Activated naive CD8-positive, alpha-beta T cell treated with anti-CD3 and anti-CD28 coated beads, Interleukin-2, amount 10 ng/mL, durations not matched to agents 7 days and 5 days (primary cell): ENCODE data around the gene EXOC3L1. TPM values are rescaled to one million over a fixed set of nuclear protein-coding genes. Genes with fewer than 3 reads are reported as not detected.

Experiments used
- ATAC-seq: fragments of 150-1000 bp; cut with Tn5 transposase; one replicate; pipeline ENCODE4 v1.10.0; 2021; ENCODE audit warnings: low read depth, moderate library complexity
- POLR2A ChIA-PET: fragments of 350-600 bp; sonication (Branson Sonifier 250); formaldehyde crosslinking; loops from one replicate; lab custom pipeline; 2021; ENCODE audit warnings: antibody characterized with exemption; lab: Charles Lee
- DNase-seq: peaks from one replicate; pipeline ENCODE4 v3.0.0; 2021
- H3K27ac Mint-ChIP-seq: one replicate; pipeline ENCODE4 v1.8.0; 2022; ENCODE audit warnings: mild to moderate bottlenecking, mixed read lengths
- H3K27me3 Mint-ChIP-seq: one replicate; pipeline ENCODE4 v1.8.0; 2022; ENCODE audit warnings: mild to moderate bottlenecking, moderate library complexity, mixed read lengths
- H3K36me3 Mint-ChIP-seq: one replicate; pipeline ENCODE4 v1.8.0; 2021; ENCODE audit warnings: mild to moderate bottlenecking, mixed read lengths
- H3K4me1 Mint-ChIP-seq: one replicate; pipeline ENCODE4 v1.8.0; 2021; ENCODE audit warnings: mixed read lengths
- H3K4me3 Mint-ChIP-seq: one replicate; pipeline ENCODE4 v1.8.0; 2022; ENCODE audit warnings: mild to moderate bottlenecking, moderate library complexity, mixed read lengths
- H3K9me3 Mint-ChIP-seq: one replicate; pipeline ENCODE4 v1.8.0; 2021; ENCODE audit warnings: mixed read lengths
- total RNA-seq, 2 experiments: library from RNA; stranded (reverse); gene quantifications; one replicate each; pipeline ENCODE4 v1.2.3, GENCODE V29; 2021

The EXOC3L1 gene
- total RNA-seq, 2 experiments from 2014 or later, result not detected

DNA sequence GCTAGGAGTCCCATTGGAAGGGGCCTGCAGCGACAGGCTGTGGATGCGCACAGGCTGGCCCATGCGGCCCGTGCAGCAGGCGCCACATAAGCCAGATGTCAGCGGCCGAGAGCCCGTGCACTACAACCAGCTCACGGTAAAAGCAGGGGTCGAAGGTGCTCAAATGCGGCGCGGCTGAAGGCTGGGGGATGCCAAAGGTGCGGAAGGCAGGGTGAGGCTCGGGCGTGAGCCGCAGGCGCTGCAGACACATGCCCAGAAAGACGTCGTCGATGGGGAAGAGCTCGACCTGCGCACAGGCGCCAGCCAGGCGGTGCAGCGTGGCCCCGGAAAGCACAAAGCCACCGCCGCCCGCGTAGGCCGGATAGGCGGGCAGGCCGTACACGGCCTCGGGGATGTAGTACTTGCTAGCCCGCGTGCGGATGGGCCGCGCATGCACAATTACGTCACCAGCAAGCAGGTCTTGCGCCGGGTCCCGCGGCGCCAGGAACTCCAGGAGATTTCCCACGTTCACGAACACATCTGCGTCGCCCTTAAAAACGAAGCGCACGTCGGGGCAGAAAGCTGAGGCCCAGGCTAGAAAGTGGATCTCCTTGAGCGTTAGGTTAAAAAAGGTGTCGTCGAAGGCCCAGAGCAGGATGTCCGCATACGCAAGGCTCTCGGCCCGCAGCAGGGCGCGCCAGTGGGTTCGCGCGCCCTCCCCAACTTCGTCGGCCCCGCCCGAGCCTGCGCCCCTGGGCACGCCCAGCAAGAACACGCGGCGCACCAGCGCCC is 40.5 kb downstream of the EXOC3L1 start:
- DNase-seq (no peak), ATAC-seq (no peak)
- peaks cover 5% of the 10 kb centered on the region for H3K27me3 Mint-ChIP-seq
- peak overlapping the region; percentile 35 for H3K4me3 Mint-ChIP-seq
- H3K36me3 Mint-ChIP-seq, result peaks cover 21% of the 10 kb centered on the region
- H3K27ac Mint-ChIP-seq, result peak overlapping the region; percentile 51
- POLR2A ChIA-PET, result interaction anchor here (1.0 to 2.3 kb wide), 2 partner anchors 33 to 135 kb away, joined by 5 to 13 read pairs; no protein-coding TSS in a partner anchor
- H3K4me1 Mint-ChIP-seq, result peaks cover 27% of the 10 kb centered on the region
- no peaks in the 10 kb centered on the region for H3K9me3 Mint-ChIP-seq

DNA sequence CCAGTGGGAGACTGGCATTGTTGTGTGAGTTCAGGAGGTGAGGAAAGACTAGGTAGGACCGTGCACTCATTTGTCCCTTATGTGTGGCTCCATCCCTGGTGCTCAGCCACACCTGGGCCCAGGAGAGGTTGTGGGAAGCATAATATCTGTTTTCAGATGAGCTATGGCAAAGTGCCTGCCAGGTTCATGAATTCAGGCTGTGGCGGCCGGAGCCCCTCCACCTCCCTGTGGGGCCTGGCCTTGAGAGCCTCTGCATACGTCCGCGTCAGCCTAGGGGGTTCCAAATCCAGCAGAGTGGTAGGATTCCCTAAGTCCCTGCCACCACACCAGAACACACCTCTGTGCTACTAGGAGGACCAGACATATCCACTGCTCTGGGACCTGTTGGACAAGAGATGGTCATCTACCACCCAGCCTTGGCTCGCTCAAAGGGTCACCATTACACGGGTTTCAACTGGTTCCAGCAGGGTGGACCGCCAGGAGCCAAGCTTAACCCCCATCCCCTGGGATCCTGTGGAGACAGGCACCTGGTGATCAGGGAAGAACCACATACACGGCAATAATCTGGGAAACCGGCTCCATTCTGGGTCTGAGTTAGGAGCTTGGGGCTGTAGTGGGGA is 41.2 kb downstream of the EXOC3L1 start:
- Mint-ChIP-seq H3K4me1 (peaks cover 22% of the 10 kb centered on the region), H3K27me3 (peaks cover 5% of the 10 kb centered on the region), H3K4me3 (no peak overlapping the region), H3K36me3 (peaks cover 21% of the 10 kb centered on the region), H3K27ac (peak overlapping the region; percentile 10), H3K9me3 (no peaks in the 10 kb centered on the region)
- DNase-seq (no peak), ATAC-seq (no peak)
- POLR2A ChIA-PET, result interaction anchor here (1.0 kb wide), 1 partner anchor 33 kb away, joined by 5 read pairs; no protein-coding TSS in a partner anchor

DNA sequence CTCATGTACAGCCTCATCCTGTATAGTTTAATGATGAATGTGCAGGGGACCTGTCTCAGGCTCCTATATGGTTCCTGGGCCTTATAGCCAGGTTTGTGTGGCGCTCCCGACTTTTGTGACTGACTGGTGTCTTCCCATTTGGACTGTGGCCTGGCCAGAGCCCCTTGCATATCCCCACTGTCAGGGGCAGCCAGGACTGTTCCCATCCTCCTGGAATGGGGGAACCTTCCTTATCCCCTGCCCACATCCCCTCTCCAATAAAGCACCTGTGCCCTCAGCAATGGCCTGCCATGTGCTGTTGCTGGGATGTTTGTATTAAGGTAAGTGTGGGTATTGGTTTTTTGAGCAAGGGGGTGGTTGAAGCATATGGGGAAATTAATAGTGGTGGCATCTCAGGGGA is 41.7 kb downstream of the EXOC3L1 start:
- POLR2A ChIA-PET, result interaction anchor here (1.0 kb wide), 1 partner anchor 34 kb away, joined by 5 read pairs; no protein-coding TSS in a partner anchor
- DNase-seq (no peak), ATAC-seq (no peak)
- H3K9me3 Mint-ChIP-seq, result no peaks in the 10 kb centered on the region
- H3K4me3 Mint-ChIP-seq, result no peak overlapping the region
- H3K36me3 Mint-ChIP-seq, result peaks cover 22% of the 10 kb centered on the region
- peaks cover 5% of the 10 kb centered on the region for H3K27me3 Mint-ChIP-seq
- H3K4me1 Mint-ChIP-seq, result peaks cover 19% of the 10 kb centered on the region
- peak overlapping the region; percentile 10 for H3K27ac Mint-ChIP-seq

DNA sequence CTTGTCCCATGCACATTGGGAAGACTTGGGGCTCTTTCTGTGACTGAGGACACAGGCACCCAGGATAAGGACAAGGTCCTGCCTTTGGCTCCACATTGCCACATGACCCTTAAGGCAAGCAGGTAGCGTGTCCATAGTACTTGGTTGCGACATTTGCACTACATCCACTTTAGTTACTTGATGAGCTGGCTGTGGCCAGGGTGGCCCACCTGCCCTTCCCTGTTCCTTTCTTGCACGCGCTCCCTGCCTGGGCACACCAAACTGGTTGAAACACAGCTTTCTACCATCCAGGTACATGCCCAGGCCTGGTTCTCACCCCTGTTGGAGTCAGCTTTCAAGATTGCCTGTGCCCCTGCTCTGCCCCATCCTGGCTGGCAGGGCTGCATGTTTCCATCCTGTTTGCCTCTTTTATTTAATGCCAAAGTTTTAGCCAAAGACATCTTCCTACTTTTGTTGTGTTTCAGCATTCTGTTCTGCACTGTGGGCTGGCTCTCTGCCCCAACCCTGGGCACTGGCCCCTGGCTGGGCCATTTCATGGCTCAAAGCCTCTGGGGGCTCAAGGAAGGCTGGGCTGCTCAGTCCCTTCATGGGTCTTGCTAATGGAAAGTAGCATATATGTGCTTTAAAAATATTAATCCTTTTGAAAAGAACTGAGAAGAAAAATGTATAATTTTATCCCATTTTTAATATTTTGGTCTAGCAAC is 42.3 kb downstream of the EXOC3L1 start:
- no peak for ATAC-seq
- no peak for DNase-seq
- Mint-ChIP-seq H3K4me1 (peaks cover 13% of the 10 kb centered on the region), H3K9me3 (no peaks in the 10 kb centered on the region), H3K36me3 (peaks cover 21% of the 10 kb centered on the region), H3K4me3 (no peak overlapping the region), H3K27ac (no peak overlapping the region), H3K27me3 (peaks cover 2% of the 10 kb centered on the region)
- POLR2A ChIA-PET, result interaction anchor here (0.6 kb wide), 1 partner anchor 9 kb away, joined by 3 read pairs; no protein-coding TSS in a partner anchor

DNA sequence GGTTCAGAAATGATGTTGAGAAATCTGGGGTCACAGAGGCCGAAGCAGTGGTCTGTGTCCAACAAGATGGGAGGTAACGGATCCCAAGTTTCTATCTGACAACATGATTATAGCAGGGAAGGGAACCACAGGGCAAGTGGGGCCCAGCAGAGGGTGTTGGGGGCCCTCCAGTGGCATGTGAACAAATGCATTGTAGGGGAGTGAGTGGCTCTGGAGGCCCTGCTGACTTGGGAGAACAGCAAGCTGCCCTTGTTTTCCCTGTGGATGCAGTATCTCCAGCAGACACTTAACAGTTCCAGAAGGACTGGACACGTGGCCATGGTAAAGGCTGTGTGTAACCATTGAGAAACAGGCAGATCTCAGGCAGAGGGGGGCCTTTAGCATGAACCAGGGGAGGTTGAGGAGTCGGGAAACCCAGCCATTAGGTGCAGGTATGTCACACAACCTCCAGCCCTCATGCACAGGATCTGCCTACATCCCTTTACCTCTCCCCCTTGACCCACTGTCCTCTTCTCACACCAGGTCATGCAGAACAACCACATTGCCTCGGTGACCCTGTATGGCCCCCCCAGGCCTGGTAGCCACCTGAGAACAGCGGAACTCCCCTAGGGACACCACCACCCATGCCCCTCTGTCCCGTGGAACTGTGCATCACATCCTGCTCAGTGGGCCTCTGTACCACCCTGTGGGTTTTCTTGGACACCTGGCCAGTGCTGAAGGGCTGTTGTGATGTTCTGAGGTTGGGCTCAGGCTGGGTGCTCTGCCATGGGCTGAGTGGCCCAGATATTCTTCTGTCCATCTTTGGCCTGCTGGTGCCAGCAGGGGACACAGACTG is 43.2 kb downstream of the EXOC3L1 start:
- Mint-ChIP-seq H3K9me3 (no peaks in the 10 kb centered on the region), H3K4me1 (peaks cover 10% of the 10 kb centered on the region), H3K27me3 (peaks cover 2% of the 10 kb centered on the region), H3K36me3 (peaks cover 21% of the 10 kb centered on the region), H3K27ac (no peak overlapping the region), H3K4me3 (no peak overlapping the region)
- no peak for DNase-seq
- POLR2A ChIA-PET, result interaction anchor here (0.6 kb wide), 1 partner anchor 8 kb away, joined by 3 read pairs; no protein-coding TSS in a partner anchor
- no peak for ATAC-seq

DNA sequence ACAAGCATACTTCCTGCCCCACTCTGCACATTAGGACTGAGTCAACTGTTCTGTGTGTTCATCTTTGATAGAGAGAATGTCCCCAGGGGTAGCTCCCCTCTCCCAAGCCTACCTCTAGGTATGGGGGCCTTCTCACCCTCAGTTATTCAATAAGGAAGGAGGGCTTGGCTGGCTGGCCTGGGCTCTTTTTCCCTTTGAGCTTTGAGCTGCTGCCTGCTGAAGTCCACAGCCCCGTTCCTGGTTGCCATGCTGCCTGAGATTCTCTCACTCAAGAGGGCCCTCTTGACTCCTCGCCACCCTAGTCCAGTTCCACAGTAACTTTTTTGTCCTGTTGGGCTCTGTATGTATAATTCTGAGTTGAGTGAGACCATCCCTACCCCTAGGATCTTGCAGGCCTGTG is 44.2 kb downstream of the EXOC3L1 start:
- H3K27ac Mint-ChIP-seq, result no peak overlapping the region

DNA sequence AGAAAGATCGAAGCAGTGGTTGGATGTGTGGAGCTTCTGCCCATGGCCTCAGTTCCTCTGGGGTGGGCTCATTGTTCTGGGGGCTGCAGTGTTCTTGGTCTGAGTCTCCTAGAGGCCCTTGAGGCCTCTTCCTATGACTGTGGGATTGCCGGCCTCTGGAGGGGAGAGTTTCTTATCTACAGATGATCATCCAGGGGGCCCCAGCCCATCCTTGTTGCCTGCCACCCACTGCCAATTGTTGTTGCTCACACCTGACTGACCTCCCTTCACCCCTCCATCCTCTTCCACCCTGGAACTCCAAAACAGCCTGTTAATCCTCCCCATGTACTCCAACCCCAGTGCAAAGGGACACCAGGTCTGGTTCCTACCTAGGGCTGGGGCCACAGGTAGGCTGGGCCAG is 45.0 kb downstream of the EXOC3L1 start:
- peaks cover 27% of the 10 kb centered on the region for H3K36me3 Mint-ChIP-seq

More for the DNA sequence above, 44.2 kb downstream of the EXOC3L1 start:
- Mint-ChIP-seq H3K9me3 (no peaks in the 10 kb centered on the region), H3K36me3 (peaks cover 24% of the 10 kb centered on the region), H3K4me1 (peaks cover 3% of the 10 kb centered on the region), H3K27me3 (peaks cover 2% of the 10 kb centered on the region), H3K4me3 (no peak overlapping the region)
- no peak for DNase-seq
- POLR2A ChIA-PET, result no interaction called here
- ATAC-seq, result no peak

DNA sequence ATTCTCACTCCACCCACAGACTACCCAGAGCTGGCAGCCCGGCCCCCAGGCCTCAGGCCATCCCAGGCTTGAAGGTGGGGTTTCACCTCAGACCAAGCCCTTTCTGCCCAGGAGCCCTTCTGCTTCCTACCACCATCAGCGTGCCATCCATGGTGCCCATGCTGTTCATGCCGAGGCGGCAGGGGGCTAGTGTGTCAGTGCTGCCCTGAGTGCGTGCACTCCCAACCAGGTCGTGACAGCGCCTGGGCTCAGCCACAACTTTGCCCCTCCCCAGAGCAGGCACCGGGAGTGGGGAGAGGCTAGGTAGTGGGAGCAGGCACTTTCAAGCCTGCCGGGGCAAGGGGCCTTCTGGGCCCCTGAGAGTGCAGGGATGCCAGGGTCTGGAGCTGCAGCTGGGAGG is 47.6 kb downstream of the EXOC3L1 start:
- DNase-seq, result no peak
- H3K9me3 Mint-ChIP-seq, result no peaks in the 10 kb centered on the region
- peaks cover 16% of the 10 kb centered on the region for H3K36me3 Mint-ChIP-seq
- no peak for ATAC-seq
- H3K27me3 Mint-ChIP-seq, result no peaks in the 10 kb centered on the region
- no peak overlapping the region for H3K4me3 Mint-ChIP-seq
- H3K4me1 Mint-ChIP-seq, result no peaks in the 10 kb centered on the region
- POLR2A ChIA-PET, result interaction anchor here (1.3 kb wide), 1 partner anchor 9 kb away, joined by 3 read pairs; the partner anchor contains the start of gene B3GNT9
- no peak overlapping the region for H3K27ac Mint-ChIP-seq

More for the DNA sequence above, 45.0 kb downstream of the EXOC3L1 start:
- Mint-ChIP-seq H3K4me3 (no peak overlapping the region), H3K9me3 (no peaks in the 10 kb centered on the region), H3K27me3 (peaks cover 2% of the 10 kb centered on the region), H3K4me1 (peaks cover 3% of the 10 kb centered on the region), H3K27ac (no peak overlapping the region)
- POLR2A ChIA-PET, result no interaction called here
- no peak for DNase-seq
- no peak for ATAC-seq

DNA sequence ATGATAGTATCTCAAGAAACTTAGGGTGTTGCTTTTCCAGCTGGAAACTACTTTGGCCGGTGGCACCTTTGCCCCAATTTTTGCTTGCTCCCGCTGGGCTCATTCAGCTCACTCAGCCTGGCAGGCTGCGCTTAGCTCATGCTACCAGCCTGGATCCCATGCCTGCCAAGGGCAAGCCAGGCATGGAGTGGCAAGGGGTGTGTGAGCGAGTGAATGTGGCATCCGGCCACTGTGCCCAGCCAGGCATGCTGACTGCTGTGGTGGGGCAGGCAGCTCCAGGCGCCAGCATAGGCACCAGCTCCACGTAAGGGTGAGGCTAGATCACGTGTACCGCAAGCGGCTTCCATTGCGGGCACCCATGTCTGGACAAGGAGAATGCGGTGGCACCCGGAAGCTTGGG is 48.5 kb downstream of the EXOC3L1 start:
- POLR2A ChIA-PET, result interaction anchor here (0.5 to 1.3 kb wide), 3 partner anchors 10 to 204 kb away, joined by 3 to 4 read pairs (median 4); partner anchors contain the start of gene B3GNT9
- Mint-ChIP-seq H3K4me3 (no peak overlapping the region), H3K27me3 (no peaks in the 10 kb centered on the region), H3K9me3 (no peaks in the 10 kb centered on the region), H3K27ac (no peak overlapping the region), H3K4me1 (no peaks in the 10 kb centered on the region), H3K36me3 (peaks cover 18% of the 10 kb centered on the region)
- DNase-seq, result no peak
- ATAC-seq, result no peak

DNA sequence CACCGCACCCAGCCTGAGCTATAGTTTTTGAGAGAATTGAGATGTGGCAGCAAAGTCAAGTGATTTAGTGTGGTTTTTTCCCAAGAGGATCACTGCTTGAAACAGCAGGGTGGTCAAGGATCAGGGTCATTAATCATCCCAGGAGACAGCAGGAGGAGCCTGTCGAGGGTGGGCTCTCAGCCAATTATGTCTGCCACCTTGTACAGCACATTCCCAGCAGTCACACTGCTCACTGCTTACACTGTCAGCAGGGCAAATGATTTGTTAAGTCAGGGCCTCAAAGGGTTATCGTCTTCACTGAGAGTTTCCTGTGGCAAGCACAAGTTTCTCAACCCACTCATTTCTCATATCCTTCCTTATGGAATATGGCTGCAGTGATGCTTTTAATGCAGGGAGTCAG is 52.3 kb downstream of the EXOC3L1 start:
- no peak overlapping the region for H3K27ac Mint-ChIP-seq
- DNase-seq, result no peak
- ATAC-seq, result no peak
- H3K4me3 Mint-ChIP-seq, result no peak overlapping the region
- H3K27me3 Mint-ChIP-seq, result no peaks in the 10 kb centered on the region
- POLR2A ChIA-PET, result no interaction called here
- peaks cover 2% of the 10 kb centered on the region for H3K4me1 Mint-ChIP-seq
- no peaks in the 10 kb centered on the region for H3K9me3 Mint-ChIP-seq
- peaks cover 14% of the 10 kb centered on the region for H3K36me3 Mint-ChIP-seq
